ENCODE results near the gene HGS. TPM values are rescaled to one million over a fixed set of nuclear protein-coding genes. Genes with fewer than 3 reads are reported as not detected.

Gene HGS
- total RNA-seq, 1 donor from 2014 or later = 72.9 TPM

DNA sequence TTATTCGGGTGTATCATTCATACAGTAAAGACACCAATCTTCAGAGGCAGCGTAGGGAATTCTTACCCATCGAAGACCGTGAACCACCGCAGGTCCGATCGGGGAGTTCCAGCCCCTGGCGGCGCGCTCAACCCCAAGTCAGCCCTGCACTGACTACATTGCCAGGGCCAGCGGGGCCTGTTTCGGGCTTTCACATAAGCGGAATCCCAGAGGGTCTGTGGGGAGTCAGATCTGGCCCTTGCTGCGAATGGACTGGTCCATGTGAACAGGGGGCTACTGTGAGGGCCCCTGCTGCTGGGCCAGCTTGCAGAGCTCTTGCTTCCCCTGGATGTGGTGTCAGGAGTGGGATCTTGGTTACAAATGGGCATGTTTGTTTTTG lies 35.1 kb upstream of the HGS start:
- TF ChIP-seq POLR2AphosphoS5 (IDR thresholded peaks at IDR 0.05; ENCODE audit: insufficient read depth in 1 of 2, low read depth in 1 of 2) (no peak), POLR2A (IDR thresholded peaks at IDR 0.05) (no peak), CTCF (IDR thresholded peaks at IDR 0.05) (no peak)
- H3K27me3 ChIP-seq = no peaks in the 10 kb centered on the region
- no peaks in the 10 kb centered on the region for H3K36me3 ChIP-seq
- H3K9me3 ChIP-seq = no peaks in the 10 kb centered on the region
- no peaks in the 10 kb centered on the region for H3K4me1 ChIP-seq
- DNase-seq (ENCODE audit: extremely low spot score in 2 of 2) = no peak
- H3K4me3 ChIP-seq = no peak overlapping the region
- intact Hi-C loops (cut with DNase I) = no loop called here
- no peak overlapping the region for H3K27ac ChIP-seq

- no peaks in the 10 kb centered on the region for H3K4me1 ChIP-seq
- TF ChIP-seq POLR2A (IDR thresholded peaks at IDR 0.05) (no peak), CTCF (IDR thresholded peaks at IDR 0.05) (no peak), POLR2AphosphoS5 (IDR thresholded peaks at IDR 0.05; ENCODE audit: insufficient read depth in 1 of 2, low read depth in 1 of 2) (no peak)
- no peaks in the 10 kb centered on the region for H3K27me3 ChIP-seq
- no peak for DNase-seq (ENCODE audit: extremely low spot score in 2 of 2)
- no peak overlapping the region for H3K27ac ChIP-seq
- no peaks in the 10 kb centered on the region for H3K36me3 ChIP-seq
- no peak overlapping the region for H3K4me3 ChIP-seq
- H3K9me3 ChIP-seq = no peaks in the 10 kb centered on the region
- intact Hi-C loops (cut with DNase I) = no loop called here
Measured at GRCh38 chr17:81650951-81651350, 32.9 kb upstream of the HGS start.

- H3K27ac ChIP-seq = no peak overlapping the region
- H3K27me3 ChIP-seq = no peaks in the 10 kb centered on the region
- intact Hi-C loops (cut with DNase I) = no loop called here
- no peaks in the 10 kb centered on the region for H3K36me3 ChIP-seq
- H3K4me1 ChIP-seq = no peaks in the 10 kb centered on the region
- no peak for TF ChIP-seq POLR2AphosphoS5 (IDR thresholded peaks at IDR 0.05; ENCODE audit: insufficient read depth in 1 of 2, low read depth in 1 of 2)
- no peak for TF ChIP-seq POLR2A (IDR thresholded peaks at IDR 0.05)
- TF ChIP-seq CTCF (IDR thresholded peaks at IDR 0.05) = no peak
- H3K4me3 ChIP-seq = no peak overlapping the region
- DNase-seq (ENCODE audit: extremely low spot score in 2 of 2) = no peak
- no peaks in the 10 kb centered on the region for H3K9me3 ChIP-seq
Measured at GRCh38 chr17:81651692-81652091, 32.1 kb upstream of the HGS start.

DNA sequence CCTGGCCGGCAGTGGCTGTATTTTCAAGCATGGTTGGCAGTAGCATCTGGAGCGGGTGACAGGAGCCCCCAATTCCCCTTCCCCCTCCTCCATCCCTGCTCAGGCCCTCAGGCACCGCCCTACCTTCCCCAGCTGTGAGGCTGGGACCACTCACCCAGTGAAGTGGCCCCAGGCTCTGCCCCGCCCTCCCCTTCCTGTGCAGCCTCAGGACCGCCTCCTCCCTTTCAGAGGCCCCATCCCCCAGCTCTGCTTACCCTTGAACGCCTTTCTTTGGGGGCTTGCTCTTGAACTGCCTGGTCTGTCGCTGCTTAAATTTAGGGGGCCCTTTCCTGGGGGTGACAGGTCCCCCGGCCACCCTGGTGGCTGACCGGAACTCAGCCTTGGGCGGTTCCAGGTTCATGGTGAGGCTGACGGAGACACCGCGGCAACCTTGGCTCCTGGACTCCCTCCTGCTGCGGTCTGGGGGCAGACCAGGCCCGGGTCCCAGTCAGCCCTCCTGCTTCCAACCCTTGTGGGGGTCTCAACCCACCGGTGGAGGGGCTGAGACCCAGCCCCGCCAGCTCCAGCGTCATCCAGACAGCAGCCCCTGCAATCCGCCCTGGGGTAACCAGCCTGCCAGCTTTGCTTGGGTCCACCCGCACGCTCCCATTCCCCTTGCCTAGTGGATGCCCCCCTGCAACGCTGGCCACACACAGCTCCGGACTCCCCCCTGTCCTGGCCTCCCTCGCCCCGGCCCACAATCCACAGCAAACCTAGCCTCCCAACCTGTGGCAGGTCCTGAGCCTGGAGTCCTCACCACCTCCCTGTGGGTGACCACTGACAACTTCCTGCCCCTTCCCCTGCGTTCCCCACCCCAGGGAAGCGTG lies 30.7 kb upstream of the HGS start:
- H3K4me3 ChIP-seq = no peak overlapping the region
- TF ChIP-seq CTCF (IDR thresholded peaks at IDR 0.05) (no peak), POLR2AphosphoS5 (IDR thresholded peaks at IDR 0.05; ENCODE audit: insufficient read depth in 1 of 2, low read depth in 1 of 2) (no peak), POLR2A (IDR thresholded peaks at IDR 0.05) (no peak)
- no peaks in the 10 kb centered on the region for H3K9me3 ChIP-seq
- no peak for DNase-seq (ENCODE audit: extremely low spot score in 2 of 2)
- intact Hi-C loops (cut with DNase I) = no loop called here
- H3K36me3 ChIP-seq = no peaks in the 10 kb centered on the region
- H3K27ac ChIP-seq = no peak overlapping the region
- no peaks in the 10 kb centered on the region for H3K4me1 ChIP-seq
- no peaks in the 10 kb centered on the region for H3K27me3 ChIP-seq

DNA sequence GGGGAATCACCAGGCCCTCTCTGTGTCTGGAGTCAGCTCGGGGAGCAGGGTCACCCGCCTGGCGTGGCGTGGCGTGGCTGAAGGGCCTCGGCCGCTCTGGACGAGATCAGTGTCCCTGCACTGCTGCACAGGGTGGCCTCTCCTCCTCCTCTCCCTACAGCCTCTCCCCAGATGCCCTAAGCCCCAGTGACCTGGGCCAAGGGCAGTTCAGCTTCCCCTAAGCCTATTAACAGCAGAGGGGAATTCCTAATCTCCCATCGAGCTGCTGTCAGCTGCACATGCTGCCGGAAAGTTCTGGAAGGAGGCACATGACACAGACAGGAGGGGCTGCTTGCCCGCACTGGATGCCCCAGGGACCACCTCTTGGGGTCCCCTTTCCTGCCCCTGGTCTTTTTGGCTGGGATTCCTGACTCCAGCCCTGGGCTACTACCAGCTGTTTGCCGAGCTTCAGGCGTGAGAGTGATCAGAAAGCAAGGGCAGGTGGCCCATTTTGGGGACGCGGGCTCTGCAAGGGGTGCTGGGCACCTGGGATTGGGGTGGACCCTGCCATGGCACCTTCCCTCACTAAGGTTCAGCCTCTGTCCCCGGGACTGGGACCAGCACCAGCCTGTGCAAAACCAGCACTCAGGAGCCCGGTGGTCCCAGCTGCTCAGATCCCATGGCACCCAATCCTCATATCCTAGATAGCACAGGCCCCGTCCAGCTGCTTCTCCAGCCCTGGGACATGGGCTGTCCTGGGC lies 28.3 kb upstream of the HGS start:
- Histone ChIP-seq H3K4me1 (no peaks in the 10 kb centered on the region), H3K4me3 (no peak overlapping the region), H3K36me3 (no peaks in the 10 kb centered on the region), H3K9me3 (no peaks in the 10 kb centered on the region), H3K27me3 (no peaks in the 10 kb centered on the region), H3K27ac (no peak overlapping the region)
- DNase-seq (ENCODE audit: extremely low spot score in 2 of 2) = no peak
- intact Hi-C loops (cut with DNase I) = no loop called here
- TF ChIP-seq POLR2AphosphoS5 (IDR thresholded peaks at IDR 0.05; ENCODE audit: insufficient read depth in 1 of 2, low read depth in 1 of 2) (no peak), CTCF (IDR thresholded peaks at IDR 0.05) (no peak), POLR2A (IDR thresholded peaks at IDR 0.05) (no peak)

Data from vagina (tissue), 2 donors.